Nasal cavity respiratory epithelium epithelial cell of viscerocranial mucosa (primary cell): Measurements from ENCODE around the gene ARV1. TPM values are rescaled to one million over a fixed set of nuclear protein-coding genes. Genes with fewer than 3 reads are reported as not detected.

Experiments used
- total RNA-seq: library from RNA; depleted of rRNA; stranded (reverse); fragments of >200 nt; gene quantifications from 2 replicates; pipeline ENCODE4 v1.2.3, GENCODE V29; 2014

The ARV1 gene
- total RNA-seq: 5.8 and 10.7 TPM in 2 replicates

DNA sequence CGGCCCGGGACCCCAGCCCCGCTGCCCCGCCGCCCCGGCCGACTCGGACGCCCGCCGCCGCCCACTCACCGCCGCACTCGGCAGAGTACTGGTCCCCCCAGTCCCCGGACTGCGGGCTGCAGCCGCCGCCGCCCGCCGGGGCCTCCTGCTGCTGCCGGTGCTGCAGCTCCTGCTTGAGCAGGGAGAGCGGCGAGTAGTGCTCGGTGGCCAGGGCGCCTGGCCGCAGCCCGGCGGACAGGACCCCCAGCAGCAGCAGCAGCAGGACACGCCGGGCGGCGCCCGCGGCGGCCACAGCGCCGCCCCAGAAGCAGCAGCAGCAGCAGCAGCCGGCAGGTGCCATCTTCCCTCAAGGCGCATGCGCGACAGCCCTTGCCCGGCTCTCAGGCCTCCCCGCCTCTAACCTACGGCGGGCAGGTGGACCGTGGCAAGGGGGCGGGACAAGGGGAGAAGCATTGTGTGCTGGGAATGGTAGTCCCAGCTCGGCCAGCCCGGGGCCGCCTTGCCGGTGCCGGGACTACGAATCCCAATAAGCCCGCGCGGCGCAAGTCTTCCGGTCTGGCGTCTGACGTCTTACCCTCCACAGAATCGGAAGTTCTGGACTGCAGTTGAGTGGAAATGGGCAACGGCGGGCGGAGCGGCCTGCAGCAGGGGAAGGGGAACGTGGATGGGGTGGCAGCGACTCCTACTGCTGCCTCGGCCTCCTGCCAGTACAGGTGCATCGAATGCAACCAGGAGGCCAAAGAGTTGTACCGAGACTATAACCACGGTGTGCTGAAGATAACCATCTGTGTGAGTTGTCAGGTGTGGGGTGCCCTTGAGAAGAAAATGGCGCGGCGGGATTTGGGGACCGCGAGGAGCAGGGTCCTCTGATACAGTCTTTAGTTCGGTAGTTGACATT lies at the start of gene ARV1, which contains the start of gene TTC13:
Gene ARV1 (plus strand): TSS at position 604 of the 898 bp plus-strand sequence. CDS start 12 bp downstream, at position 616.
Gene TTC13 (minus strand): TSS at position 371 of the 898 bp plus-strand sequence. CDS start 31 bp downstream, at position 340.

DNA sequence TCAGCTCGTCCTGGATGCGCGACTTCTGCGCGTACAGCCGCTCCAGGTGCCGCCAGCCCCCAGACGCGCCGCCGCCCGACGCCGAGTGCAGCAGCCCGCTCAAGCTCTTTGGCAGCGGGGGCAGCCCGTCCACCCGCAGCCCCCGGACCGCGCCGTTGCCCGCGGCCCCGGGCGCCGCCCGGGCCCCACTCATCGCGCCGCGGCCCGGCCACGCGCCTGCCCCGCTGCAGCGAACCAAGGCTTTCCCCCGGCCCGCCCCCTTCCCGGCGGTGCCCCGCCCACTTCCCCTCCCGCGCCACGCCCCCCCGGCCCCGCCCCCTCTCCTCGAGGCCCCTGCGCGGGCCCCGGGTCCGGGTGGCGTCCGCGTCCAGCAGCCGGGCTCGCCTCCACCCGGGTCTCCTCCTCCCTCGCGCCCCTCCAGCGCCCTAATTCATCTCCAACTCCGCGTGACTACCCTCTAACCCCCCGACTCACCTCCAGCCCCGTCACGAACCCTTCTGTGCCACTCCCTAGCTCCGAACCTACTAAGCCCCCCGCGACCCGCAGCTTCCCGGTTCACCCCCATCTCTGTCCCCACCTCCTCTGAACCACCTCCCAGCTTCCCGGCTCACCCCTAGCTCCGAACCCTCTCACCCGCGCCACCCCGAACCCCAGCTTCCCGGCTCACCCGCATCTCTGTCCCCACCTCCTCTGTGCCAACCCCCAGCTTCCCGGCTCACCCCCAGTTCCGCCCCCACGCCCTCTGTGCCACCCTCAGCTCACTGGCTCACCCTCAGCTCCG lies 61.3 kb downstream of the ARV1 start, which contains the start of gene FAM89A:
Gene FAM89A (minus strand): TSS at position 236 of the 781 bp plus-strand sequence. CDS start 43 bp downstream, at position 193.

Other genes starting within 250 kb of the ARV1 start
- 0.07 TPM in 1 of 2 replicates, not detected in the other for gene CAPN9, start 231.7 kb upstream of the ARV1 start, total RNA-seq
- gene C1orf198, start 110.6 kb upstream of the ARV1 start, total RNA-seq: 11.6 and 18.1 TPM in 2 replicates
- gene TTC13, start 233 bp upstream of the ARV1 start, total RNA-seq: 14.7 and 16.0 TPM in 2 replicates
- gene FAM89A, start 61.2 kb downstream of the ARV1 start, total RNA-seq: 2.4 and 13.3 TPM in 2 replicates
- gene TRIM67, start 183.0 kb downstream of the ARV1 start, total RNA-seq: not detected in 2 replicates